Neural cell (in vitro differentiated cells): Measurements from ENCODE around the gene EPB41L5. TPM values are rescaled to one million over a fixed set of nuclear protein-coding genes. Genes with fewer than 3 reads are reported as not detected.

Experiments used
- H2AFZ ChIP-seq: fragments of 200-600, 300-800 bp; sonication (generic), shearing (Covaris generic); 2 replicates; pipeline ENCODE4 v1.6.0; 2014; ENCODE audit warnings: low read depth, mild to moderate bottlenecking, antibody characterized with exemption, low read length, moderate library complexity
- H3F3A ChIP-seq: fragments of 200-600 bp; shearing (Covaris generic); 2 replicates; pipeline ENCODE4 v1.6.1; 2016; ENCODE audit warnings: mild to moderate bottlenecking, moderate library complexity, mixed read lengths, antibody characterized with exemption, low read length; ENCODE audit not compliant: insufficient read depth, poor library complexity, severe bottlenecking
- H3K27ac ChIP-seq: fragments of 200-600, 300-800 bp; sonication (generic), shearing (Covaris generic); 2 replicates; pipeline ENCODE4 v1.5.1; 2014; ENCODE audit warnings: mild to moderate bottlenecking, low read length, moderate library complexity
- H3K27me3 ChIP-seq: fragments of 300-800, 200-600 bp; sonication (generic), shearing (Covaris generic); 2 replicates; pipeline ENCODE4 v1.6.0; 2014; ENCODE audit warnings: mild to moderate bottlenecking, low read depth, low read length, moderate library complexity; ENCODE audit not compliant: insufficient read depth
- H3K36me3 ChIP-seq: fragments of 300-800, 200-600 bp; sonication (generic), shearing (Covaris generic); 2 replicates; pipeline ENCODE4 v1.5.1; 2014; ENCODE audit warnings: mild to moderate bottlenecking, antibody characterized with exemption, low read length, moderate library complexity; ENCODE audit not compliant: insufficient read depth
- H3K4me2 ChIP-seq: fragments of 300-800, 200-600 bp; sonication (generic), shearing (Covaris generic); 2 replicates; pipeline ENCODE4 v1.6.0; 2014; ENCODE audit warnings: mild to moderate bottlenecking, low read length
- H3K4me3 ChIP-seq: fragments of 300-800, 200-600 bp; sonication (generic), shearing (Covaris generic); 2 replicates; pipeline ENCODE4 v1.5.1; 2014; ENCODE audit warnings: mild to moderate bottlenecking, low read length, moderate library complexity
- H3K79me2 ChIP-seq: fragments of 200-600 bp; shearing (Covaris generic); replicated peaks from 2 replicates; pipeline ENCODE4 v1.6.0; 2014; ENCODE audit warnings: mild to moderate bottlenecking, low read length, moderate library complexity; ENCODE audit not compliant: insufficient read depth
- H3K9ac ChIP-seq: fragments of 300-800, 200-600 bp; sonication (generic), shearing (Covaris generic); 2 replicates; pipeline ENCODE4 v1.6.1; 2016; ENCODE audit warnings: mild to moderate bottlenecking, low read length, mixed read lengths
- H3K9me2 ChIP-seq: fragments of 200-600 bp; shearing (Covaris generic); 2 replicates; pipeline ENCODE4 v1.6.1; 2016; ENCODE audit warnings: mild to moderate bottlenecking, low read length, mixed read lengths; ENCODE audit not compliant: insufficient read depth
- H3K9me3 ChIP-seq: fragments of 200-600, 300-800 bp; sonication (generic), shearing (Covaris generic); 2 replicates; pipeline ENCODE4 v1.6.1; 2016; ENCODE audit warnings: mild to moderate bottlenecking, mixed run types, low read length, moderate library complexity, mixed read lengths
- H4K20me1 ChIP-seq: fragments of 200-600 bp; shearing (Covaris generic); 2 replicates; pipeline ENCODE4 v1.6.1; 2016; ENCODE audit warnings: mild to moderate bottlenecking, mixed run types; ENCODE audit not compliant: insufficient read depth
- EP300 ChIP-seq: fragments of 450-650 bp; conservative IDR thresholded peaks from 2 replicates; pipeline ENCODE4 v1.6.1; 2014; ENCODE audit warnings: antibody characterized with exemption, mild to moderate bottlenecking, moderate library complexity; ENCODE audit not compliant: poor library complexity, severe bottlenecking
- EZH2 ChIP-seq: fragments of 200-600, 300-800 bp; shearing (Covaris generic), sonication (generic); IDR thresholded peaks from 2 replicates; pipeline ENCODE4 v1.6.1; 2014; ENCODE audit warnings: antibody characterized with exemption, low read length, borderline replicate concordance, mild to moderate bottlenecking; ENCODE audit not compliant: insufficient read depth, poor library complexity, severe bottlenecking
- MXI1 ChIP-seq: fragments of 450-650 bp; conservative IDR thresholded peaks from 2 replicates; pipeline ENCODE4 v1.6.1; 2014; ENCODE audit warnings: antibody characterized with exemption, mild to moderate bottlenecking; ENCODE audit not compliant: poor library complexity, severe bottlenecking
- POLR2AphosphoS5 ChIP-seq: IDR thresholded peaks from 2 replicates; pipeline ENCODE4 v1.6.1; 2012
- RAD21 ChIP-seq: fragments of 450-650 bp; conservative IDR thresholded peaks from 2 replicates; pipeline ENCODE4 v1.6.1; 2014; ENCODE audit warnings: antibody characterized with exemption, mild to moderate bottlenecking, moderate library complexity
- SMC3 ChIP-seq: fragments of 450-650 bp; conservative IDR thresholded peaks from 2 replicates; pipeline ENCODE4 v1.6.1; 2014; ENCODE audit warnings: antibody characterized with exemption, mild to moderate bottlenecking, moderate library complexity; ENCODE audit not compliant: poor library complexity
- TAF1 ChIP-seq: IDR thresholded peaks from 2 replicates; pipeline ENCODE4 v1.6.1; 2012; ENCODE audit warnings: low read depth
- polyA plus RNA-seq: library from polyadenylated mRNA; depleted of rRNA; stranded (reverse); fragments of >200 nt; gene quantifications from 2 replicates; pipeline ENCODE4 v1.2.3, GENCODE V29; 2014
- TF ChIP-seq, protein P1 (sequence below): IDR thresholded peaks from 2 replicates; pipeline ENCODE4 v1.6.1; 2012; ENCODE audit warnings: borderline replicate concordance
- TF ChIP-seq, protein P2 (sequence below): fragments of 450-650 bp; IDR thresholded peaks from 2 replicates; pipeline ENCODE4 v1.5.1; 2014; ENCODE audit warnings: antibody characterized with exemption, mild to moderate bottlenecking, moderate library complexity; ENCODE audit not compliant: poor library complexity, severe bottlenecking

Gene EPB41L5
- polyA plus RNA-seq, 1 donor from 2014 or later = 32.9 TPM

DNA sequence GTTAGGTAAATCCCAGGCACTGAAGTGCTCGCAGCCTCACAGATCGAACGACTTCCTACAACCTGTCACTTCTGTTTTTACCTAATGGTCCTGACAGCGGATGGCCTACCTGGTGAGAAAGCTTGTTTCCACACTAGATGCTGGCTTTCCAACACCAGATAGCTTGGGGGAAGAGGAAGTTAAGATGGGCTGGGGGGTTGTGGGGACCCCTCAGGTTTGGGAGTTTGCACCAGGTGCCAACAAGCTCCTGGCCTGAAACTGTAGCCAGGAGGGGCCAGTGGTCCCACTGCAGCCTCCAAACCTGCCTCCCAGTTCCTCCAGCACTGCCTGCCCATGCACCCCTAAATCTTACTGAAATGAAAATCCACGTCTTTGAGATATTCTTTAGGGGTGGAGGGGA, 206.4 kb downstream of the EPB41L5 start:
- Histone ChIP-seq H3K36me3 (no peaks in the 10 kb centered on the region), H3K79me2 (no peaks in the 10 kb centered on the region), H3K27ac (no peak overlapping the region), H4K20me1 (no peaks in the 10 kb centered on the region), H2AFZ (no peak overlapping the region), H3K4me3 (no peak overlapping the region), H3K9me2 (no peaks in the 10 kb centered on the region), H3K9me3 (peaks cover 4% of the 10 kb centered on the region), H3K27me3 (no peaks in the 10 kb centered on the region), H3K4me2 (no peak overlapping the region), H3K9ac (no peak overlapping the region), H3F3A (no peaks in the 10 kb centered on the region)
- TF ChIP-seq POLR2AphosphoS5 (no peak), RAD21 (no peak), EP300 (no peak), EZH2 (no peak), MXI1 (no peak), SMC3 (no peak), TAF1 (no peak)
- TF ChIP-seq, protein P1, sequence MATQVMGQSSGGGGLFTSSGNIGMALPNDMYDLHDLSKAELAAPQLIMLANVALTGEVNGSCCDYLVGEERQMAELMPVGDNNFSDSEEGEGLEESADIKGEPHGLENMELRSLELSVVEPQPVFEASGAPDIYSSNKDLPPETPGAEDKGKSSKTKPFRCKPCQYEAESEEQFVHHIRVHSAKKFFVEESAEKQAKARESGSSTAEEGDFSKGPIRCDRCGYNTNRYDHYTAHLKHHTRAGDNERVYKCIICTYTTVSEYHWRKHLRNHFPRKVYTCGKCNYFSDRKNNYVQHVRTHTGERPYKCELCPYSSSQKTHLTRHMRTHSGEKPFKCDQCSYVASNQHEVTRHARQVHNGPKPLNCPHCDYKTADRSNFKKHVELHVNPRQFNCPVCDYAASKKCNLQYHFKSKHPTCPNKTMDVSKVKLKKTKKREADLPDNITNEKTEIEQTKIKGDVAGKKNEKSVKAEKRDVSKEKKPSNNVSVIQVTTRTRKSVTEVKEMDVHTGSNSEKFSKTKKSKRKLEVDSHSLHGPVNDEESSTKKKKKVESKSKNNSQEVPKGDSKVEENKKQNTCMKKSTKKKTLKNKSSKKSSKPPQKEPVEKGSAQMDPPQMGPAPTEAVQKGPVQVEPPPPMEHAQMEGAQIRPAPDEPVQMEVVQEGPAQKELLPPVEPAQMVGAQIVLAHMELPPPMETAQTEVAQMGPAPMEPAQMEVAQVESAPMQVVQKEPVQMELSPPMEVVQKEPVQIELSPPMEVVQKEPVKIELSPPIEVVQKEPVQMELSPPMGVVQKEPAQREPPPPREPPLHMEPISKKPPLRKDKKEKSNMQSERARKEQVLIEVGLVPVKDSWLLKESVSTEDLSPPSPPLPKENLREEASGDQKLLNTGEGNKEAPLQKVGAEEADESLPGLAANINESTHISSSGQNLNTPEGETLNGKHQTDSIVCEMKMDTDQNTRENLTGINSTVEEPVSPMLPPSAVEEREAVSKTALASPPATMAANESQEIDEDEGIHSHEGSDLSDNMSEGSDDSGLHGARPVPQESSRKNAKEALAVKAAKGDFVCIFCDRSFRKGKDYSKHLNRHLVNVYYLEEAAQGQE = no peak
- TF ChIP-seq, protein P2, sequence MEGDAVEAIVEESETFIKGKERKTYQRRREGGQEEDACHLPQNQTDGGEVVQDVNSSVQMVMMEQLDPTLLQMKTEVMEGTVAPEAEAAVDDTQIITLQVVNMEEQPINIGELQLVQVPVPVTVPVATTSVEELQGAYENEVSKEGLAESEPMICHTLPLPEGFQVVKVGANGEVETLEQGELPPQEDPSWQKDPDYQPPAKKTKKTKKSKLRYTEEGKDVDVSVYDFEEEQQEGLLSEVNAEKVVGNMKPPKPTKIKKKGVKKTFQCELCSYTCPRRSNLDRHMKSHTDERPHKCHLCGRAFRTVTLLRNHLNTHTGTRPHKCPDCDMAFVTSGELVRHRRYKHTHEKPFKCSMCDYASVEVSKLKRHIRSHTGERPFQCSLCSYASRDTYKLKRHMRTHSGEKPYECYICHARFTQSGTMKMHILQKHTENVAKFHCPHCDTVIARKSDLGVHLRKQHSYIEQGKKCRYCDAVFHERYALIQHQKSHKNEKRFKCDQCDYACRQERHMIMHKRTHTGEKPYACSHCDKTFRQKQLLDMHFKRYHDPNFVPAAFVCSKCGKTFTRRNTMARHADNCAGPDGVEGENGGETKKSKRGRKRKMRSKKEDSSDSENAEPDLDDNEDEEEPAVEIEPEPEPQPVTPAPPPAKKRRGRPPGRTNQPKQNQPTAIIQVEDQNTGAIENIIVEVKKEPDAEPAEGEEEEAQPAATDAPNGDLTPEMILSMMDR = no peak

DNA sequence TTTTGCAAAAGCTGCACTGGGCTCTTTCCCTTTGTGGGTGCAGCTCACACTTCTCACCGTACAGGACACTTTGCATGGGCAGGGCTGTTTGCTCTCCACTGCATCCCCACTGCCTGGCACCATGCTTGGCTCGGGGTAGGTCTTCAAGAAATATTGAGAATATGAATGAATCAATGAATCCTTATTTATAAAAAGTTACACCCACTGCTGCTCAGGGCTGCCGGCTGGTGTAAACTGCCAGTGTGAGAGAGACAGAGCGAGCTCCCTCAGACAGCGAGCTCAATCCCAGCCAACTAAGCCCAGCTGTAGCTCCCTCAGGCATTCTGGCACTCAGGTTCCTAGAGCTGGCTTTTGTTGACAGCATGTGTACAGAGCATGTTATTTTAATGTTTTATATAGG, 206.9 kb downstream of the EPB41L5 start:
- H3K4me2 ChIP-seq = no peak overlapping the region
- H3K36me3 ChIP-seq = no peaks in the 10 kb centered on the region
- peaks cover 4% of the 10 kb centered on the region for H3K9me3 ChIP-seq
- no peaks in the 10 kb centered on the region for H3F3A ChIP-seq
- no peaks in the 10 kb centered on the region for H3K9me2 ChIP-seq
- no peak overlapping the region for H3K9ac ChIP-seq
- no peaks in the 10 kb centered on the region for H4K20me1 ChIP-seq
- no peaks in the 10 kb centered on the region for H3K27me3 ChIP-seq
- no peak overlapping the region for H3K4me3 ChIP-seq
- H3K79me2 ChIP-seq = no peaks in the 10 kb centered on the region
- no peak overlapping the region for H2AFZ ChIP-seq
- TF ChIP-seq, protein P1 = no peak
- TF ChIP-seq MXI1 = no peak
- no peak for TF ChIP-seq RAD21
- TF ChIP-seq POLR2AphosphoS5 = no peak
- TF ChIP-seq EP300 = no peak
- no peak for TF ChIP-seq EZH2
- TF ChIP-seq SMC3 = no peak
- no peak for TF ChIP-seq TAF1
- TF ChIP-seq, protein P2 = no peak
- no peak overlapping the region for H3K27ac ChIP-seq
